PC-3 (cell line): ENCODE results near the gene ARHGEF16. TPM values are rescaled to one million over a fixed set of nuclear protein-coding genes. Genes with fewer than 3 reads are reported as not detected.

Experiments
- ATAC-seq: fragments of 200-7000 bp; cut with Tn5 transposase; 2 replicates; pipeline ENCODE4 v1.9.1; 2020; ENCODE audit warnings: mild to moderate bottlenecking, moderate library complexity
- BruUV-seq: library from RNA; stranded (reverse); fragments of 400-500 nt; replicated peaks from 2 replicates; lab custom pipeline; 2021; lab: Mats Ljungman, UMichigan
- CTCF ChIA-PET: fragments of 300-600 bp; sonication (Branson Sonifier 250); formaldehyde crosslinking; loops from one replicate; lab custom pipeline; 2022; ENCODE audit warnings: antibody characterized with exemption; lab: Charles Lee
- POLR2A ChIA-PET: fragments of 300-600 bp; sonication (Branson Sonifier 250); formaldehyde crosslinking; loops from one replicate; lab custom pipeline; 2022; ENCODE audit warnings: antibody characterized with exemption; ENCODE audit not compliant: unreplicated experiment; lab: Charles Lee
- DNase-seq: peaks from one replicate; pipeline ENCODE4 v3.0.0-alpha.2; 2015
- H2AFZ ChIP-seq: fragments of 300-600 bp; sonication (generic); 2 replicates; pipeline ENCODE4 v1.6.0; 2016; ENCODE audit warnings: antibody characterized with exemption, low read length
- H3F3A ChIP-seq: fragments of 300-600 bp; sonication (generic); one replicate; pipeline ENCODE4 v1.6.0; 2017; ENCODE audit warnings: antibody characterized with exemption, low read length, control low read depth, mild to moderate bottlenecking; ENCODE audit not compliant: unreplicated experiment
- H3K27ac ChIP-seq: fragments of 300-600 bp; sonication (generic); 2 replicates; pipeline ENCODE4 v1.5.1; 2016; ENCODE audit warnings: mild to moderate bottlenecking, low read length
- H3K27me3 ChIP-seq: fragments of 300-600 bp; sonication (generic); 2 replicates; pipeline ENCODE4 v1.6.1; 2016; ENCODE audit warnings: low read length, mixed read lengths
- H3K36me3 ChIP-seq: fragments of 300-600 bp; sonication (generic); 2 replicates; pipeline ENCODE4 v1.6.1; 2016; ENCODE audit warnings: low read depth, mixed run types, low read length, mixed read lengths
- H3K4me1 ChIP-seq: fragments of 300-600 bp; sonication (generic); 2 replicates; pipeline ENCODE4 v1.5.1; 2016; ENCODE audit warnings: low read length; ENCODE audit not compliant: insufficient read depth
- H3K4me2 ChIP-seq: fragments of 300-600 bp; sonication (generic); 2 replicates; pipeline ENCODE4 v1.6.0; 2016; ENCODE audit warnings: low read length
- H3K4me3 ChIP-seq: fragments of 300-600 bp; sonication (generic); 2 replicates; pipeline ENCODE4 v1.5.1; 2016; ENCODE audit warnings: mild to moderate bottlenecking, low read length, mixed read lengths
- H3K79me2 ChIP-seq: fragments of 300-600 bp; sonication (generic); 2 replicates; pipeline ENCODE4 v1.6.1; 2017; ENCODE audit warnings: low read length, mixed read lengths
- H3K9ac ChIP-seq: fragments of 300-600 bp; sonication (generic); 2 replicates; pipeline ENCODE4 v1.6.0; 2016; ENCODE audit warnings: mild to moderate bottlenecking, low read length
- H3K9me2 ChIP-seq: fragments of 300-600 bp; sonication (generic); replicated peaks from 2 replicates; pipeline ENCODE4 v1.6.1; 2016; ENCODE audit warnings: mixed run types, low read length, mixed read lengths
- H3K9me3 ChIP-seq: fragments of 300-600 bp; sonication (generic); 2 replicates; pipeline ENCODE4 v1.6.1; 2016; ENCODE audit warnings: low read length, mixed read lengths
- H4K20me1 ChIP-seq: fragments of 300-600 bp; sonication (generic); 2 replicates; pipeline ENCODE4 v1.6.1; 2016; ENCODE audit warnings: low read length, mixed read lengths
- CTCF ChIP-seq: fragments of 300-600 bp; sonication (generic); conservative IDR thresholded peaks from 2 replicates; pipeline ENCODE4 v1.5.1; 2017; ENCODE audit warnings: antibody characterized with exemption, low read depth, mild to moderate bottlenecking, low read length
- EZH2 ChIP-seq: fragments of 300-600 bp; sonication (generic); IDR thresholded peaks from one replicate; pipeline ENCODE4 v1.6.1; 2017; ENCODE audit warnings: antibody characterized with exemption, mild to moderate bottlenecking, low read length; ENCODE audit not compliant: unreplicated experiment
- EZH2phosphoT487 ChIP-seq: fragments of 300-600 bp; sonication (generic); IDR thresholded peaks from 2 replicates; pipeline ENCODE4 v1.6.1; 2018; ENCODE audit warnings: mild to moderate bottlenecking, antibody characterized with exemption, low read length, borderline replicate concordance
- intact Hi-C: fragments of 100-400 bp; cut with micrococcal nuclease; formaldehyde crosslinking; loops from 2 replicates; pipeline ENCODE4 v1.9.0; 2023
- total RNA-seq: library from RNA; depleted of rRNA; stranded (reverse); fragments of >200 nt; gene quantifications from 2 replicates; pipeline ENCODE4 v1.2.3, GENCODE V29; 2014; rRNA removed

Gene ARHGEF16
- total RNA-seq, 1 experiment from 2014 or later = 54.3 TPM

- no peak for TF ChIP-seq EZH2phosphoT487
- TF ChIP-seq EZH2 = no peak
- TF ChIP-seq CTCF = no peak
- POLR2A ChIA-PET = interaction anchor here (1.0 kb wide), 1 partner anchor 25 kb away, joined by 4 read pairs; no protein-coding TSS in a partner anchor
- Histone ChIP-seq H3K79me2 (peaks cover 13% of the 10 kb centered on the region), H3K27ac (no peak overlapping the region), H3K9me3 (no peaks in the 10 kb centered on the region), H3K36me3 (no peaks in the 10 kb centered on the region), H3K4me2 (peak overlapping the region; percentile 100), H4K20me1 (no peaks in the 10 kb centered on the region), H2AFZ (no peak overlapping the region), H3K9ac (no peak overlapping the region), H3F3A (no peaks in the 10 kb centered on the region), H3K4me1 (peaks cover 16% of the 10 kb centered on the region), H3K27me3 (no peaks in the 10 kb centered on the region), H3K9me2 (no peaks in the 10 kb centered on the region), H3K4me3 (peak overlapping the region; percentile 98; the same call in 1 of the 2 replicates)
- intact Hi-C loops = no loop called here
- DNase-seq = peak; percentile 27
- CTCF ChIA-PET = no interaction called here
- peak; percentile 14 for ATAC-seq
- no TSS peak for BruUV-seq
These were observed 74.7 kb downstream of the ARHGEF16 start for GRCh38 chr1:3529099-3529729.

GRCh38 chr1:3530086-3530925 lies 75.8 kb downstream of the ARHGEF16 start:
- H3K4me1 ChIP-seq = peaks cover 16% of the 10 kb centered on the region
- H2AFZ ChIP-seq = peak overlapping the region; percentile 80
- TSS peak; percentile 80 for BruUV-seq
- peak overlapping the region; percentile 98 for H3K4me3 ChIP-seq
- no peaks in the 10 kb centered on the region for H3F3A ChIP-seq
- no peaks in the 10 kb centered on the region for H3K9me2 ChIP-seq
- ChIA-PET CTCF (interaction anchor here (0.6 to 1.3 kb wide), 3 partner anchors 77 to 194 kb away, joined by 3 to 6 read pairs (median 3); no protein-coding TSS in a partner anchor), POLR2A (interaction anchor here (1.0 kb wide), 1 partner anchor 26 kb away, joined by 4 read pairs; no protein-coding TSS in a partner anchor)
- ATAC-seq (peak; percentile 55), DNase-seq (peak; percentile 57)
- TF ChIP-seq EZH2 (no peak), CTCF (peak; percentile 22; the same call in 1 of the 2 replicates)
- H3K36me3 ChIP-seq = no peaks in the 10 kb centered on the region
- no peaks in the 10 kb centered on the region for H4K20me1 ChIP-seq
- intact Hi-C loops = loop anchor here (1.0 kb wide), 3 partner anchors 26 to 38 kb away; no protein-coding TSS in a partner anchor
- no peaks in the 10 kb centered on the region for H3K9me3 ChIP-seq
- no peaks in the 10 kb centered on the region for H3K27me3 ChIP-seq
- H3K79me2 ChIP-seq = peaks cover 13% of the 10 kb centered on the region
- H3K27ac ChIP-seq = peak overlapping the region; percentile 19; the same call in 1 of the 2 replicates
- peak overlapping the region; percentile 75 for H3K9ac ChIP-seq
- peak overlapping the region; percentile 100 for H3K4me2 ChIP-seq

Other genes with a start within 250 kb of the ARHGEF16 start
- 32.5 and 40.1 TPM in 2 replicates for gene MEGF6, start 156.8 kb downstream of the ARHGEF16 start, total RNA-seq
- 32.0 and 44.5 TPM in 2 replicates for gene TPRG1L, start 170.3 kb downstream of the ARHGEF16 start, total RNA-seq
- 57.2 and 67.8 TPM in 2 replicates for gene WRAP73, start 195.4 kb downstream of the ARHGEF16 start, total RNA-seq
- gene TP73, start 197.9 kb downstream of the ARHGEF16 start, total RNA-seq = 2.5 and 2.6 TPM in 2 replicates